ENCODE data around the gene ARL15. TPM values are rescaled to one million over a fixed set of nuclear protein-coding genes. Genes with fewer than 3 reads are reported as not detected.

Gene ARL15
- total and polyA plus RNA-seq, 5 donors: 14.2 to 30.3 (median 24.8) TPM

- Histone ChIP-seq H3K27me3 (ENCODE audit: control insufficient read depth, insufficient read depth) (no peaks in the 10 kb centered on the region), H3K9me3 (ENCODE audit: control insufficient read depth, low read length) (no peaks in the 10 kb centered on the region), H3K4me1 (ENCODE audit: control insufficient read depth, insufficient read depth, low read length) (peaks cover 5% of the 10 kb centered on the region), H3K27ac (ENCODE audit: low read length) (no peak overlapping the region), H3K4me3 (ENCODE audit: low read length) (no peak overlapping the region)
- ATAC-seq (no peak), DNase-seq (no peak)
- intact Hi-C loops (cut with DNase I): no loop called here
- WGBS: 41% methylated on average over 5 of the region's 5 CpGs
Observed at GRCh38 chr5:54247226-54247625, 63.1 kb downstream of the ARL15 start.

DNA sequence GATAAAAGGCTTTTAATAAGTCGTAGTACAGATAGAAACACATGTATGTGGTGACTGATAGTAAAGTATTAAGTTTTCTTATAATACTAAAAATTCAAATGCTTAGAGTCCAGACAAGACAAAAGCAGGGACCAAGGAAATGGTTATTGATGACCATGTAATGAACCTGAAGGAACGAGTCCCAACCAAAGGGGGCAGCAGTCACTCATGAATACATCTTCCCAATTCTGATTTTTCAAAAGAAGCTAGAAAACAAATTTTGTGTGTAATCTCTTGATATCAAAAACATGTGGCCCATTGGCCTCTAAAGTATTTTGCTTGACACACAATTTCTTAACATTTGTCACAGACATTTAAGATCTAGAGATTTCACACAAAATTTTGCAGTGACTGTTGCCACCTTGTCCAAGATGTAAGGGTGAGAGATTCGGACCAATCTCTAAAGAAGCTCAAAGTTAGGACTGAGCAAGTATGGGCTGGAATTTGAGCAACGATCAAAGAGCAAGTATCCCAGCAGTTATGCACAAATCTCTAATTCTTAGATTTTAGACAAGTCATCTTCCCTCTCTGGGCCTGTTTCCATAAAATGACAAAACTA, 66.8 kb downstream of the ARL15 start:
- DNase-seq: no peak
- no peaks in the 10 kb centered on the region for H3K9me3 ChIP-seq (ENCODE audit: control insufficient read depth, low read length)

DNA sequence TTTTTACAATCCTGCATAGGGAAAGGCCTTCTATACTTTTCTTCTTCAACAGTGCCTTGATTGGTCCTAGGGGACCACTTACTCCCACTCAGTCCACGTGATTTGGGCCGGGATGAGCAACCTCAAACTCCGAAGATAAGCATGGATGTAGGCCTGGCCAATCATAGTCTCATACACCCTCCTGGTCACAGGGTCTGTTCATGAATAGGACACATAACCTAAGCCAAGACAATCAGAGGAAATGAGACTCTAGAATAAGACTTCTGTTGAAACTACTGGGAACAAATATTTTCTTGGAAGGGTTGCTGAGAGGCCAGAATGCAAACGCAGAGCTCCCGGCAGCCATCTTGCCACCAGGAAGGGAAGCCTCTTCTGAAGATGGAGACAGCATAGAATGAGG, 68.1 kb downstream of the ARL15 start:
- ATAC-seq (peak in 1 of 2 donors; percentile 51), DNase-seq (no peak)
- 49% methylated on average over 5 of the region's 5 CpGs for WGBS
- intact Hi-C loops (cut with DNase I): loop anchor here in 1 of 4 donors (5.0 kb wide), 1 partner anchor 175 kb away; no protein-coding TSS in a partner anchor
- H3K27me3 ChIP-seq (ENCODE audit: control insufficient read depth, insufficient read depth): no peaks in the 10 kb centered on the region
- H3K4me3 ChIP-seq (ENCODE audit: low read length): no peak overlapping the region
- H3K9me3 ChIP-seq (ENCODE audit: control insufficient read depth, low read length): no peaks in the 10 kb centered on the region
- no peak overlapping the region for H3K27ac ChIP-seq (ENCODE audit: low read length)
- H3K4me1 ChIP-seq (ENCODE audit: control insufficient read depth, insufficient read depth, low read length): peaks cover 5% of the 10 kb centered on the region

More for the DNA sequence above, 66.8 kb downstream of the ARL15 start:
- intact Hi-C loops (cut with DNase I): loop anchor here in 1 of 4 donors (5.0 kb wide), 1 partner anchor 174 kb away; no protein-coding TSS in a partner anchor
- Histone ChIP-seq H3K4me3 (ENCODE audit: low read length) (no peak overlapping the region), H3K4me1 (ENCODE audit: control insufficient read depth, insufficient read depth, low read length) (peaks cover 5% of the 10 kb centered on the region), H3K27ac (ENCODE audit: low read length) (no peak overlapping the region), H3K27me3 (ENCODE audit: control insufficient read depth, insufficient read depth) (no peaks in the 10 kb centered on the region)
- no peak for ATAC-seq
- WGBS: 57% methylated on average over 4 of the region's 4 CpGs

DNA sequence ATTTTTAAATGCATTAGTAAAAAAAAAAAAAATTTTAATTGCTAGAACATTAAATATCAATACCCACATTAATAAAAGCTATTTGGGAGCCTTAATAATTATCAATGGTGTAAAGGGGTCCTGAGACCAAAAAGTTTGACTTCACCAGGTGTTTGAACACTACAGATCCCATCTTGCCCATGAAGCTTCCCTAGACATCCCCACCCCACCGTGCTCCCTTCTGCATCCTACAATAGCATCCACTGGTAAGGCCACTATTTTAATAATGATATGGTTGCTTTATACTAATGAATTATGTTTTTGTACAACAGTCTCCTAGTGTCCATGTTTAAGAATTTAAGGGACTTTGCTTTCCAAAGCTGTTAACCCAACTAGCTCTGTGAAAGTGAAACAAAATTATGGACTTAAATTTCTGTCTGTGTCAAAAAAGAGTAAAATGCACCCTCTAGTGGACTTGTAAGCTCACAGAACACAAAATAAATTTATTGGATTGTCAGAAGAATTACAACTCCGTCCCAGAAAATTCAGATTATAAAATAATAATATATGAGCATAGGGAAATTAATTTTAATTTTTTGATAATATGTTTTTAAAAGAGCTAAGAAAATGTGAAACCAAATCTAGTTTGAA, 76.0 kb downstream of the ARL15 start:
- intact Hi-C loops (cut with DNase I): no loop called here
- ATAC-seq (no peak), DNase-seq (no peak)
- Histone ChIP-seq H3K27me3 (ENCODE audit: control insufficient read depth, insufficient read depth) (no peaks in the 10 kb centered on the region), H3K4me1 (ENCODE audit: control insufficient read depth, insufficient read depth, low read length) (peaks cover 2% of the 10 kb centered on the region), H3K27ac (ENCODE audit: low read length) (no peak overlapping the region), H3K4me3 (ENCODE audit: low read length) (no peak overlapping the region), H3K9me3 (ENCODE audit: control insufficient read depth, low read length) (no peaks in the 10 kb centered on the region)
- WGBS: 58% methylated on average over 2 of the region's 2 CpGs

- no peak overlapping the region for H3K27ac ChIP-seq (ENCODE audit: low read length)
- intact Hi-C loops (cut with DNase I): no loop called here
- WGBS: 72% methylated on average over 3 of the region's 3 CpGs
- H3K9me3 ChIP-seq (ENCODE audit: control insufficient read depth, low read length): no peaks in the 10 kb centered on the region
- ATAC-seq (no peak), DNase-seq (no peak)
- H3K4me1 ChIP-seq (ENCODE audit: control insufficient read depth, insufficient read depth, low read length): peaks cover 3% of the 10 kb centered on the region
- no peaks in the 10 kb centered on the region for H3K27me3 ChIP-seq (ENCODE audit: control insufficient read depth, insufficient read depth)
- no peak overlapping the region for H3K4me3 ChIP-seq (ENCODE audit: low read length)
Observed at GRCh38 chr5:54230936-54231685, 79.3 kb downstream of the ARL15 start.

DNA sequence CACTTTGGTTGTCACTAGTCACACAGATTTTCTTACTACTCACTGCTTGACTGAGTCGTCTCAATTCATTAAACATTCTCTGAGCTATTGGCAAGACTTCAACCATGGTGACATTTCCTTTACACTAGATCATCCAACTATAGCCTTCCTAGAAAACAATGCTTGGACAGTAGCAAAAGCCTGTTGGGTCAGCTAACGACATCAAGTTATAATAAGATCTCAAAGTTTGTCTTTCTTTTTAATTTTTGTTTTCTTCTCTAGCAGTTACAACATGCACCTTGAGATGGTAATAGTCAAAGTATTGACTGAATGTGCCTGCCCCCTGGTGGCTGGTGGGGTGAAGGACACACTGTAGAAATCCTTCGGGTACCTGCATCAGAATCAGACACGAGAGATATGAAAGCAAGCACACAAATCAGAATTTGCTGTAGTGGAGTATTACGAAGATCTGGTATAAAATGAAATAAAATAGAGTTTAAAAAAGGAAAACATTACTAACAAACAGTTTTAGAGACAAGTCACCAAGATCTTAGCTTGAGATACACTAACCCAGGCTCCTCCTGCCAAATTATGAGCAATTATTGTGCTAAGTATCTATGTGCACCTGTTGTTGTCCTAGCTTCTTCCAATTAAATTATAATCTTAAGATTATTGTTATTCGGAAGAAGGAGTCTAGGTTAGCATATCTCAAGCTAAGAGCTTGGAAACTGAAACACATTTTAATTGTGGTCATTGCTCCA, 81.2 kb downstream of the ARL15 start:
- peak; percentile 66 to 87 (median 83) for DNase-seq
- peak; percentile 63 to 67 for ATAC-seq
- Histone ChIP-seq H3K27me3 (ENCODE audit: control insufficient read depth, insufficient read depth) (no peaks in the 10 kb centered on the region), H3K9me3 (ENCODE audit: control insufficient read depth, low read length) (no peaks in the 10 kb centered on the region), H3K4me3 (ENCODE audit: low read length) (no peak overlapping the region), H3K27ac (ENCODE audit: low read length) (no peak overlapping the region), H3K4me1 (ENCODE audit: control insufficient read depth, insufficient read depth, low read length) (peaks cover 3% of the 10 kb centered on the region)
- intact Hi-C loops (cut with DNase I): loop anchor here in 3 of 4 donors (5.0 to 10.0 kb wide), 3 partner anchors 747 to 1054 kb away; partner anchors contain the start of gene FST (in 1 of the 3)
- 23% methylated on average over 6 of the region's 6 CpGs for WGBS

DNA sequence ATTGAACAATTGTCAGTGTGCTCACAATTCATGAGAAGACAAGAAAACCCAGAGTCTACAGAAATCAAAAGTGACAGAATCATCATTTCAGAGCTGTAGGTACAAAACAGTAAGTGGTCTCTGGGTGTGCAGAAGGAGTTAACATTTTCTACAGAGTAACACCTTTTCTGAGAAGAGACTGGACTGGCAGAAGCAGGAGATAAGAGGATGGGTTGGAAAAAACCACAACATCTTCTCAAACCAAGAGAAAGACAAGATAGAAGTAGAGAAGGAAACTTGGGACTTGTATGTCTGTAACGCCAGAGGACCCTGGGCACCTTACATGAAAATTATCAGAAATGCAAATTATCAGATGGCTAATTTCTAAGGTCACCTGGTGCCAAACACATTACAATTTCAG, 82.6 kb downstream of the ARL15 start:
- no peak for ATAC-seq
- WGBS: 92% methylated on average over 1 of the region's 1 CpG
- intact Hi-C loops (cut with DNase I): loop anchor here in 3 of 4 donors (5.0 to 10.0 kb wide), 3 partner anchors 745 to 1053 kb away; partner anchors contain the start of gene FST (in 1 of the 3)
- Histone ChIP-seq H3K27me3 (ENCODE audit: control insufficient read depth, insufficient read depth) (no peaks in the 10 kb centered on the region), H3K4me3 (ENCODE audit: low read length) (no peak overlapping the region), H3K9me3 (ENCODE audit: control insufficient read depth, low read length) (no peaks in the 10 kb centered on the region), H3K27ac (ENCODE audit: low read length) (no peak overlapping the region), H3K4me1 (ENCODE audit: control insufficient read depth, insufficient read depth, low read length) (peaks cover 6% of the 10 kb centered on the region)
- DNase-seq: no peak

GRCh38 chr5:54227109-54227508, 83.3 kb downstream of the ARL15 start:
- WGBS: 86% methylated on average over 3 of the region's 3 CpGs
- no peak for DNase-seq
- no peak overlapping the region for H3K27ac ChIP-seq (ENCODE audit: low read length)
- intact Hi-C loops (cut with DNase I): loop anchor here in 3 of 4 donors (5.0 to 10.0 kb wide), 3 partner anchors 745 to 1052 kb away; partner anchors contain the start of gene FST (in 1 of the 3)
- H3K9me3 ChIP-seq (ENCODE audit: control insufficient read depth, low read length): no peaks in the 10 kb centered on the region
- H3K4me3 ChIP-seq (ENCODE audit: low read length): no peak overlapping the region
- no peaks in the 10 kb centered on the region for H3K27me3 ChIP-seq (ENCODE audit: control insufficient read depth, insufficient read depth)
- peaks cover 6% of the 10 kb centered on the region for H3K4me1 ChIP-seq (ENCODE audit: control insufficient read depth, insufficient read depth, low read length)
- no peak for ATAC-seq

- DNase-seq: peak in 1 of 3 donors; percentile 51
- H3K27ac ChIP-seq (ENCODE audit: low read length): no peak overlapping the region
- no peaks in the 10 kb centered on the region for H3K9me3 ChIP-seq (ENCODE audit: control insufficient read depth, low read length)
- peak; percentile 30 to 56 for ATAC-seq
- 68% methylated on average over 5 of the region's 5 CpGs for WGBS
- intact Hi-C loops (cut with DNase I): loop anchor here in 3 of 4 donors (5.0 to 10.0 kb wide), 3 partner anchors 744 to 1051 kb away; partner anchors contain the start of gene FST (in 1 of the 3)
- H3K4me1 ChIP-seq (ENCODE audit: control insufficient read depth, insufficient read depth, low read length): peaks cover 4% of the 10 kb centered on the region
- no peak overlapping the region for H3K4me3 ChIP-seq (ENCODE audit: low read length)
- H3K27me3 ChIP-seq (ENCODE audit: control insufficient read depth, insufficient read depth): no peaks in the 10 kb centered on the region
Observed at GRCh38 chr5:54226215-54226614, 84.2 kb downstream of the ARL15 start.

DNA sequence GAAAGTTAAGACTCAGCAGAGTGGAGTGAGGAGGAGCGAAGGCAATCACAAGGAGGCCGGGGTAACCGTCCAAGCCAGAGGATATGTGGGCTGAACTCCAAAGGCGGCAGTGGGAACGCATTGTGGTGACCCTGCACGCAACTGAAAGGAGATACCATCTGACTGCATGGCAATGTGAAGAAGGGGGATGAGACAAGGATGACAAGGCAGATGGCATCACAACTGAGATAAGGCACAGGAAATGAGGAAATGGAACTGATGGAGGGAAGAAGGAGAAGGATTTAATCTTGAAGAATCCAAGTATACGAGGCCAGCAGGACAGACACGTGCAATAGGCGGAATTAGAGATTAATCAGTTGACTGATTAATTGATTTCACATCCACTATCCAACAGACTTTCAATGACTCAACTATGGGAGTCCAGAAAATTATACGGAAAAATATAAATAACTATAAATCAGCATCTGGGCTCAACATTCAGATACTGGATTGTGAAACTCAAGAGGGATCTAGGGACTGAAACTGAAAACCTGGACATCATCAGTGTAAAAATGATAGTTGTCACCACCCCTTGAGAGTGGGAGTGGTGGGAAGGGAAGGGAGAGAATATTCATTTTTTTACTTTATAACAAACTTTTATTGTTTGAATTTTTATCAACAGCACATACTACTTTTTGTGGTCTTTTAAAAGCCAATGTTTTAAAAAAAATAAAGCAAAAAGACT, 86.1 kb downstream of the ARL15 start:
- Histone ChIP-seq H3K27me3 (ENCODE audit: control insufficient read depth, insufficient read depth) (no peaks in the 10 kb centered on the region), H3K27ac (ENCODE audit: low read length) (no peak overlapping the region), H3K9me3 (ENCODE audit: control insufficient read depth, low read length) (no peaks in the 10 kb centered on the region), H3K4me3 (ENCODE audit: low read length) (no peak overlapping the region), H3K4me1 (ENCODE audit: control insufficient read depth, insufficient read depth, low read length) (peaks cover 6% of the 10 kb centered on the region)
- intact Hi-C loops (cut with DNase I): loop anchor here in 2 of 4 donors (10.0 kb wide), 2 partner anchors 749 to 1049 kb away; no protein-coding TSS in a partner anchor
- WGBS: 75% methylated on average over 10 of the region's 10 CpGs
- DNase-seq: no peak
- ATAC-seq: peak in 1 of 2 donors; percentile 29
